GM12891 (cell line): ENCODE data around the gene KCNK5.

Experiments
- POLR2A ChIP-seq: IDR thresholded peaks from 2 replicates; pipeline ENCODE4 v1.6.1; 2011; ENCODE audit warnings: low read depth, low read length, control low read depth
- POLR2AphosphoS5 ChIP-seq: IDR thresholded peaks from 2 replicates; pipeline ENCODE4 v1.6.1; 2011; ENCODE audit warnings: low read depth, low read length, control low read depth

DNA sequence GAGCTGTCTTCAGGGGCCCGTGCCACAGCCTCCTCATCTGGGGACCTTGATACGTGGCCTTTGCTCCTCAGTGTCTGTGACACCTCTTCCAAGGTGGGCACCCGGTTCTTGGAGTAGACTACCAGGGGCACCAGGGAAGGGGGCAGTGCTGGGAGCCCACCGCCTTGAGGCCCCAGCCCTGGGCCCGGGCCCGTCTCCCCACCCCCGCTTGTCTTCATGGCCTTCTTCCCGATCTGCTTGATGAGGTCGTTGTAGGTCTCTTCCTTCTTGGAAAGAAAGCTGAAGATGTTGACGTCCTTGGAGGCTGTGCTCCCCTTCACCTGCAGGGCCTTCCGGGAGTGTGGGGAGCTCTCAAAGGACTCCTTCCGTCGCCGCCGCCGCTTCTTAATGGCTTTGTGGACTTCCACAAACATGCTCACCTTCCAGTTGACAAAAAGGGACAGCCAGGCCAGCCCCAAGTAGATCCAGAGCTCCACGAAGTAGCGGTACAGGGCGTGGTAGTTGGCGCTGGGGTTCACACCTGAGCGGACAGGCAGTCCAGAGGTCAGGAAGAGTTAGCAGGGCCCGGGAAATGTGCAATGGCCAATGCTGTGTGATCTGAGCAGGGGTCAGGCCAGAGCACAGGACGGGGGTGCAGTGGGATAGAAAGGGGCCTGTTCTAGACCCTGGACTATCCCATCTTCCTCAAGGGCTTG, 37.9 kb downstream of the KCNK5 start:
- TF ChIP-seq POLR2A: no peak
- no peak for TF ChIP-seq POLR2AphosphoS5
